ENCODE results near the gene ADAMTSL1. TPM values are rescaled to one million over a fixed set of nuclear protein-coding genes. Genes with fewer than 3 reads are reported as not detected.

ADAMTSL1 gene
- total RNA-seq, 1 donor from 2014 or later, result not detected

- intact Hi-C loops (cut with micrococcal nuclease), result no loop called here
These were observed 25.1 kb downstream of the ADAMTSL1 start for GRCh38 chr9:18499062-18499461.

GRCh38 chr9:18499980-18500379, 26.0 kb downstream of the ADAMTSL1 start:
- intact Hi-C loops (cut with micrococcal nuclease), result no loop called here

GRCh38 chr9:18500451-18500850, 26.5 kb downstream of the ADAMTSL1 start:
- intact Hi-C loops (cut with micrococcal nuclease), result no loop called here

- intact Hi-C loops (cut with micrococcal nuclease), result no loop called here
These were observed 28.0 kb downstream of the ADAMTSL1 start for GRCh38 chr9:18501949-18502348.

- intact Hi-C loops (cut with micrococcal nuclease), result no loop called here
These were observed 28.6 kb downstream of the ADAMTSL1 start for GRCh38 chr9:18502546-18502945.

- intact Hi-C loops (cut with micrococcal nuclease), result no loop called here
These were observed 30.8 kb downstream of the ADAMTSL1 start for GRCh38 chr9:18504707-18505106.

GRCh38 chr9:18507151-18507550, 33.2 kb downstream of the ADAMTSL1 start:
- intact Hi-C loops (cut with micrococcal nuclease), result no loop called here

GRCh38 chr9:18516514-18516913, 42.6 kb downstream of the ADAMTSL1 start:
- intact Hi-C loops (cut with micrococcal nuclease), result no loop called here

GRCh38 chr9:18516965-18517364, 43.0 kb downstream of the ADAMTSL1 start:
- intact Hi-C loops (cut with micrococcal nuclease), result no loop called here

- intact Hi-C loops (cut with micrococcal nuclease), result no loop called here
These were observed 46.6 kb downstream of the ADAMTSL1 start for GRCh38 chr9:18520416-18521047.

- intact Hi-C loops (cut with micrococcal nuclease), result no loop called here
These were observed 52.7 kb downstream of the ADAMTSL1 start for GRCh38 chr9:18526685-18527084.

GRCh38 chr9:18531136-18532065, 57.4 kb downstream of the ADAMTSL1 start:
- intact Hi-C loops (cut with micrococcal nuclease), result no loop called here

- intact Hi-C loops (cut with micrococcal nuclease), result no loop called here
These were observed 60.7 kb downstream of the ADAMTSL1 start for GRCh38 chr9:18534611-18535010.

- intact Hi-C loops (cut with micrococcal nuclease), result no loop called here
These were observed 62.6 kb downstream of the ADAMTSL1 start for GRCh38 chr9:18536554-18536953.

- intact Hi-C loops (cut with micrococcal nuclease), result no loop called here
These were observed 65.3 kb downstream of the ADAMTSL1 start for GRCh38 chr9:18539203-18539693.

- intact Hi-C loops (cut with micrococcal nuclease), result no loop called here
These were observed 69.0 kb downstream of the ADAMTSL1 start for GRCh38 chr9:18542837-18543405.

GRCh38 chr9:18543406-18544192, 69.6 kb downstream of the ADAMTSL1 start:
- intact Hi-C loops (cut with micrococcal nuclease), result no loop called here

- intact Hi-C loops (cut with micrococcal nuclease), result no loop called here
These were observed 70.5 kb downstream of the ADAMTSL1 start for GRCh38 chr9:18544456-18544855.

- intact Hi-C loops (cut with micrococcal nuclease), result no loop called here
These were observed 71.8 kb downstream of the ADAMTSL1 start for GRCh38 chr9:18545636-18546360.

- intact Hi-C loops (cut with micrococcal nuclease), result no loop called here
These were observed 74.5 kb downstream of the ADAMTSL1 start for GRCh38 chr9:18548456-18548855.

- intact Hi-C loops (cut with micrococcal nuclease), result no loop called here
These were observed 75.8 kb downstream of the ADAMTSL1 start for GRCh38 chr9:18549772-18550171.
